LNCAP (cell line): ENCODE measurements around the gene DENND4B.

Source experiments
- TF ChIP-seq, protein P1 (sequence below): fragments of 450-650 bp; IDR thresholded peaks from 2 replicates; pipeline ENCODE4 v1.5.1; 2017; ENCODE audit warnings: mild to moderate bottlenecking

DENND4B gene

DNA sequence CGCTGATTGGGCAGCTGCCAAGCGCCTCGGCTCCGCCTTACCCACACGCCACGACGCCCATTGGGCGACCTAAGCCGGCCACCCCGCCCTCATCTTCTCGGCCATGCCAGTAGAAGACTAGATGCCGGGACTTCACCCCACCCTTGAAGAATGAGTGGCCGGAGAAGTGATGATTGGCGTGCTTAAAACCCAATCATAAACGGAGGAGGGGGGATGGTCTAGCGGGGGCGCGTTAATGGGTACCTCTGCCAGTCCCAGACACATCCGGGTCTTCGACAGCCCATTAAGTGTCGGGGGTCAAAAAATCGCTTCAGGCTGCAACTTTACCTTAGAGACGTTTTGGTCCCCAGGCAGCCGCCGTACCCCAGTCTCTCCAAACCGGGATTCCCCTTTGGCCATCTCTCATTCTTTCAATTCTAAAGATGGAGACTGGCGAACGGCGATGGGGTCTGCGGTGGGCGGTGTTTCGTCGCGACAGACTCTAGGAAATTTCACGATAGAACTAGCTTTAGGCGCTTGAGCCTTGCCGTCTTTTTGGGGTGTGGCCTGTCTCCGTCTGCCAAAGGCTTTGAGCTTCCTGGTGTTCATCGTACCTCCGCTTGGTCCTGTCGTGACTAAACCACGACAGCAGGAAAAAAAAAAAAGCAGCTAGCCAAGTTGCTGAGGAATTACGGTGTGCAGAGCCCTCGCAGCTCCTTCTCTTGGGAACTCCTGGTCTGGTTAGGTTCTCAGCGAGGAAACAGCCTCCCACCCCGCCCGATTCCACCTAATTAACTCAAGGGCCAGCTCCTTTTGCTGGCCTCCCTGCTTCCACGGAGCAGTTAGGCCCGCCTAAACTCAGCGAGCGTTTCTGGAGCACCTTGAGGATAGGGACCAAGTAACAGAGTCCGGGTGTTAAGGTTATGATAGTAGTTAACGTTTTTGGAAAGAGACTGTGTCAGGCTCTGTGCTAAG lies 23.3 kb downstream of the DENND4B start, which contains the start of gene GATAD2B:
Gene GATAD2B (minus strand): TSS at position 1 of the 954 bp plus-strand sequence. CDS start 94,625 bp downstream, outside the sequence.
- TF ChIP-seq, protein P1, sequence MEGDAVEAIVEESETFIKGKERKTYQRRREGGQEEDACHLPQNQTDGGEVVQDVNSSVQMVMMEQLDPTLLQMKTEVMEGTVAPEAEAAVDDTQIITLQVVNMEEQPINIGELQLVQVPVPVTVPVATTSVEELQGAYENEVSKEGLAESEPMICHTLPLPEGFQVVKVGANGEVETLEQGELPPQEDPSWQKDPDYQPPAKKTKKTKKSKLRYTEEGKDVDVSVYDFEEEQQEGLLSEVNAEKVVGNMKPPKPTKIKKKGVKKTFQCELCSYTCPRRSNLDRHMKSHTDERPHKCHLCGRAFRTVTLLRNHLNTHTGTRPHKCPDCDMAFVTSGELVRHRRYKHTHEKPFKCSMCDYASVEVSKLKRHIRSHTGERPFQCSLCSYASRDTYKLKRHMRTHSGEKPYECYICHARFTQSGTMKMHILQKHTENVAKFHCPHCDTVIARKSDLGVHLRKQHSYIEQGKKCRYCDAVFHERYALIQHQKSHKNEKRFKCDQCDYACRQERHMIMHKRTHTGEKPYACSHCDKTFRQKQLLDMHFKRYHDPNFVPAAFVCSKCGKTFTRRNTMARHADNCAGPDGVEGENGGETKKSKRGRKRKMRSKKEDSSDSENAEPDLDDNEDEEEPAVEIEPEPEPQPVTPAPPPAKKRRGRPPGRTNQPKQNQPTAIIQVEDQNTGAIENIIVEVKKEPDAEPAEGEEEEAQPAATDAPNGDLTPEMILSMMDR, result no peak

GRCh38 chr1:153922076-153922971 lies 24.2 kb downstream of the DENND4B start:
- TF ChIP-seq, protein P1, result no peak; the same call in 1 of the 2 replicates

DNA sequence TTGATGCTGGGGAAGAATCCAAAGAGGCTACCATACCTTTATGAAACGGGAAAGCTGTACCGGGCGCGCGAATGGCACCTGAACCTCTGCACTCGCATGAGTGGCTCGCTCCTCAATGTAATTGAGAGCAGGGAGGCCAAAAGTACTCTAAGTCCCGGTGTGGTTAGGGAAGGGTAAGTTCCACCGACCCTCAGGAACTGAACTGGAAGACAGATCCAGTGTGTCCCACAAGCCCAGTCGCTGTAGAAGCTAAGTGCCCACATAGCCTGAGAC lies 24.8 kb downstream of the DENND4B start:
- TF ChIP-seq, protein P1, result no peak

DNA sequence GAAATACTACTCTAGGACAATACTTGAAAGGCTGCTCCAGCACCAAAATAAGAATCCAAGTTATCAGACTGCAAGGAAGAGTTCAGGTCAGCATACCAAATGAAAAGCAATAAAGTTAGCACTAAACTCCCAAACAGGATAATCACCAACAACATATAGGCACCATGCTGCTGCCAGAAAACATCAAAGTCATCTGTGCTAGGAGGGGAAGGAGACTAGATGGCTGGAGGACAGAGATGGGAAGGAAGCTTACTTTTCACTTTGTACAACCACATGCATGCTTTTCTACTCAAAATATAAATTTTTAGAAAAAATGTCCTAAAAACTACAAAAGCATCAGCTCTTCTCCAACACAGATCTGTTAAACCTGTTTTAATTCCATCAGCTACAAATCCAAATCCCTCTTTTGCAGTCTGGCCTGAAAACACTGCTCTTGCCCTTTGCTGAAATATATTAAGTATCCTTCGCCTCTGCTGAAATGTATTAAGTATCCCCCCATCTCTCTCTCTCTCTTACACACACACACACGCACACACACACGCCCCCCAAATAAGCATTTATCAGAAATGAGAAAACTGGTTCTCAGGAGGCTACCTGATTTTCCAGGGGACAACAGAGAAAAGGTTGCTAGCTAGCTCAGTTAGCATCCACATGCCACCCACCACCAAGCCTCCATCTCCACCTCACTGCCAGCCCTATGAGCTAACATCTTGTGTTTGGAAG lies 25.3 kb downstream of the DENND4B start:
- TF ChIP-seq, protein P1, result no peak

- TF ChIP-seq, protein P1, result peak; percentile 39; the same call in 1 of the 2 replicates
Observed at GRCh38 chr1:153919876-153920852, 26.4 kb downstream of the DENND4B start.

GRCh38 chr1:153916297-153916696 lies 30.2 kb downstream of the DENND4B start:
- TF ChIP-seq, protein P1, result no peak
